TTC549 (cell line): ENCODE data around the gene CNNM2.
"Not testable (repeated sequence)": the region's sequence is repeated elsewhere in the genome, so short reads cannot be mapped to it uniquely, and the experiment has no call there.

Source experiments
- FAIRE-seq: peaks from 2 replicates; lab custom pipeline; 2012; peaks lifted over from hg19 to GRCh38; lab: Jason Lieb, UNC

Gene CNNM2

GRCh38 chr10:102926842-102927241 lies 8.7 kb downstream of the CNNM2 start:
- no peak for FAIRE-seq

DNA sequence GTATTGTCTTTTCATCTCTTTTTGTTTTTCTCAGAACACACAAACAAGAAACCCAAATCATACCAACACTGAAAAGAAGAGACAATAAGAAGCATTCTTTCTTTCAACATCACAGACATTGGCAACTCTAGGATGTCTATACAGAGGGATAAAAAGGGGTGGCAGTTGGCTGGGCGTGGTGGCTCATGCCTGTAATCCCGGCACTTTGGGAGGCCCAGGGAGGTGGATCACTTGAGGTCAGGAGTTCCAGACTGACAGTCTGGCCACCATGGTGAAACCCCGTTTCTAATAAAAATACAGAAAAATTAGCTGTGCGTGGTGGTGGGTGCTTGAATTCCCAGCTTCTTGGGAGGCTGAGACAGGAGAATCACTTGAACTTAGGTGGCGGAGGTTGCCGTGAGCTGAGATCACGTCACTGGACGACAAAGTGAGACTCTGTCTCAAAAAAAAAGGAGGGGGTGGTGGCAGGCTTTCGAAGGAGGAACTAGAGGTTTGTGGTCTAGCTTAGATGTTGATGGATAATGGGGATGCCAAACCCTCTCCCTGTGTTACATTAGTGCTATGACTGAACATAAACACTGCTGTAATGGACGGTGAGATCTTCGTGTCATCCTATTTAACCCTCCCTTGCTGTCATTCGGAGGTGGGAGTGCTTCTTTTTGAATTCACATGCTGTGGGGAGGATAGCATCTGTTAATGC lies 9.4 kb downstream of the CNNM2 start:
- no peak for FAIRE-seq

DNA sequence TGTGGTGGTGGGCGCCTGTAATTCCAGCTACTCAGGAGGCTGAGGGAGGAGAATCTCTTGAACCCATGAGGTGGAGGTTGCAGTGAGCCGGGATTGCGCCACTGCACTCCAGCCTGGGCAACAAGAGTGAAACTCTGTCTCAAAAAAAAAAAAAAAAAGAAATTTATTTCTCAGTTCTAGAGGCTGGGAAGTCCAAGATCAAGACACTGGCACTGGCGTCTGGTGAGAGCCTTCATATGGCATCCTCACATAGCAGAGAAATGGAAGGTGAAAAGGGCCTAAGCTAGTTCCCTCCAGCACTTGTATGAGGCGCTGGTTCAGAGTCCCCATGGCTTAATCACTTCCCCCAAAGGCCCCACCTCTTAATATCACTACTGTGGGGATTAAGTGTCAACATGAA lies 10.3 kb downstream of the CNNM2 start:
- not testable (repeated sequence) for FAIRE-seq

- FAIRE-seq = no peak
These were observed 12.6 kb downstream of the CNNM2 start for GRCh38 chr10:102930720-102931119.

DNA sequence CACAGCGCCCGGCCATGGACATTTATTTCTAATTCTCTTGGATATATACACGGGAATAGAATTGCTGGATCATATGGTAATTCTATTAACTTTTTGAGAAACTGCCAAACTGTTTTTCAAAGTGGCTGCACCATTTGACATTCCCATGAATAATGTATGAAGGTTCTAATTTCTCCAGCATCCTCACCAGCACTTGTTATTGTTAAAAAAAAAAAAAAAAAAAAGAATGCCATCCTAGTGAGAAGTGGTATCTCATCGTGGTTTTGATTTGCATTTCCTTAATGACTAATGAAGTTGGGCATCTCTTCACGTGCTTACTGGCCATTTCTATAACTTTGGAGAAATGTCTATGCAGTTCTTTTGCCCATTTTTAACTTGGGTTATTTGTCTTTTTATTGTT lies 13.5 kb downstream of the CNNM2 start:
- FAIRE-seq = no peak

GRCh38 chr10:102935505-102935904 lies 17.4 kb downstream of the CNNM2 start:
- FAIRE-seq = no peak

DNA sequence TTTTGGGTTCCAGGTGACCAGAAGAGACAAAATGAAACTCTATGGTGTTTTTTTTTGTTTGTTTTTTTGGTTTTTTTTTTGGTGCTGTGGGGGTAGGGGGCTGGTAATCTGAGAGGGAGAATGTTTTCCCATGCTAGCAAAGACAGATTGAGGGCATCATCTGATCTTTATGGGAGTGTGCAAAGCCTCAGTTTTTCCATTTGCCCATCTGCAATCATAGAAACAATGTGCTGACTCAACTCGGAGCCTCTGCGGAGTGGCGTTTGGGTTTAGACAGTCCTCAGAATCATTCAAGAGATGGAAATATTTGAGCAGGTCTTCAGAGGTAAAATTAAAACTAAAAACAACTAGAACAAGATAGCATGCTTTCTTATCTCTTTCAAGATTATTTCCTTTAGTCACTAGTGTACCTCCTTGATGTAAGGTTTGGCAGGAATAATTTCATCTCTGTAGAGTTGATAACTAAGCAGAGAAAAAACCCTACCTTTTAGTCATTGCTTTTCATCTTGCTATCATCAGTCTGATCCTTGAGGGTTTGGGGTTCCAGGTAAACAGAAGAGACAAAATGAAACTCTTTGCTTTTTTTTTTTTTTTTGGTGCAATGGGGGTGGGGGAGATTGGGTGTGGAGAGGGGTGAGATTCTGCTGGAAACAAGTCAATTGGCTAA lies 18.0 kb downstream of the CNNM2 start:
- no peak for FAIRE-seq

DNA sequence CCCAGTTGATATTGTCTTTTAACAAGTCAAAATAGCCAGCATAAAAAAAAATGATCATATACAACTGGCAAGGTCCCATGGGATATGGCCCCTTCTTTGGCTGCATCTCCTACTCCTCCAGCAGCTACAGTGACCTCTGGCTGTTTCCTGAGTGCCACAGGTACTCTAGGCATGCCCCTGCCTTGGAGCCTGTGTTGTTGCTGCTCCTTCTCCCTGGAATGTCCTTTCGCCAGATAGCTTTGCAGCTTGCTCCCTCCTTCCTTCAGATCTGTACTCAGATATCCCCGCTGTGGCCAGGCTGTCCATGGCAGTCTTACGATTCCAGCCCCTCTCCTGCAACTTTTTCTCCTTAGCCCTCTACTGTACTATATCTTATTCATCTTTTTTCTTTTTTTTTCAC lies 23.3 kb downstream of the CNNM2 start:
- FAIRE-seq = no peak

GRCh38 chr10:102945449-102945848 lies 27.4 kb downstream of the CNNM2 start:
- FAIRE-seq = no peak

DNA sequence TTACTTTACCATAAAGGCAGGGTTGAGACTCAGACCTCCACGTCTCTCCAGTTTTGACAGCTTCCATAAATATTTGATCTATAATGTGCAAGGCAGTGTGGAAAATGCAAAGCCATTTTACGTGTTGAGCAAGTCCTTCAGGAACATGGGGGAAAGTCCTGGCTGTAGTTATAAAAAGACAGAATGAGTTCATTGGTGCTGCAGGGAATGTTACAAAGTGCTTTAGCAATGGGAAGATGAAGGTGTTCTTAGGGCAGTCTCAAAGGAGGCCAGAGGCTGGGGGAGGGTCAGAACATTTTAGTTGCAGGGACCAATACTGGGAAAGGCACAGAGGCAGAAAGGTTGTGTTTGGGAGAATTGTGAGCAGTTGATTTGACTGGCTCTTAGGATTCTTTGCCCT lies 27.9 kb downstream of the CNNM2 start:
- no peak for FAIRE-seq

DNA sequence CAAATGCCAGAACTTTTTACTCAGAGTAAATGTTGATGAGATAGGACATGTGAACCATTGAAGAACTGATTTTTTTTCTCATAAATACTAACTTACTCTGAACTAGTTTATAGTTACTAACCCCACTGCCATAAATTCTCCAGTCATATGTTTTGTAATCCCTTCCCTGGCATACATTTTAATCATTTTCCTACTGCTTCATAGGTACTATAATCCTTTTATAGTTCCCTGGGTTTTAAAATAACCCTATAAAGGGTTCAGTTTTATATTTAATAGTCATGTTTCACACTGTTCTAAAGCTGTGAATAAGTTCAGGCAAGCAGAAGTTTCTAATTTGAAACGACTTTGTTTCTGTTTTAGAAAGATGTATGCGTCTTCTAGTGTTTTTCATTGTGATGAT lies 28.9 kb downstream of the CNNM2 start:
- no peak for FAIRE-seq

GRCh38 chr10:102948176-102948575 lies 30.1 kb downstream of the CNNM2 start:
- no peak for FAIRE-seq

DNA sequence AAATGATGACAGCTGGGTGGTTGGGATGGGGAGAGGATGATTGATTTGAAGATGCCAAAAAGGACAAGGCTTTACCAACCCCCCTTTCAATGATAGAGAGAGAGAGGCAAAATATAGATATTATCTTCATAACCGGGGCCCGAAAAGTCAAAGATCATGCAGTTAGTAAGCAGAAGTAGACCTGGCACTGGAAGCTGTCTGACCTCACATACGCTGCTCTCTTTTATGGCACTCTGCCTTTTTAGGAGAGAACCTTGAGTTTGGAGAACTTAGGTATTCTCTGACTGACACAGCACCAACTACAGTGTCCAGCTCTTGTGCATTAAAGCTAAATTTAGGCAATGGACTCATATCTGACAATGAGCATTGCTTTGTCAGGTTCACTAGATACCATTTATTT lies 30.7 kb downstream of the CNNM2 start:
- FAIRE-seq = no peak

- no peak for FAIRE-seq
These were observed 31.8 kb downstream of the CNNM2 start for GRCh38 chr10:102949916-102950315.

- FAIRE-seq = no peak
These were observed 33.2 kb downstream of the CNNM2 start for GRCh38 chr10:102951316-102951715.

GRCh38 chr10:102959360-102959759 lies 41.3 kb downstream of the CNNM2 start:
- no peak for FAIRE-seq

- FAIRE-seq = no peak
These were observed 42.1 kb downstream of the CNNM2 start for GRCh38 chr10:102960157-102960556.

DNA sequence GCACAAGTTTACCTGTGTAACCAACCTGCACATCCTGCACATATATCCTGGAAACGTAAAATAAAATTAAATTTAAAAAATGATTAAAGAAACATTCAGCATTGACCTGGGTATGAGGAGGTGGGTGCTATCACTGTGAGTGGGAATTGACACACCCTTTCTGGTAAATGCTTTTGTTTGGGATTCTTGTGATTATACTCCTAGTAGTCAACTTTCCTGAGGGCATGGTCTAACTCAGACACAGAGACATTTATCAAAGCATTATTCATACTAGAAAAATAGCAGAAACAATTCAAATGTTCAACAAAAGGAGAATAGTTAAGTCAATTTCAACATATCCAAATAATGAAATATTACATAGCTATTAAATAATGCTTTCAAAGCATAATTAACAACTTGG lies 44.2 kb downstream of the CNNM2 start:
- FAIRE-seq = no peak

- FAIRE-seq = no peak
These were observed 45.1 kb downstream of the CNNM2 start for GRCh38 chr10:102962951-102963755.

GRCh38 chr10:102963756-102964025 lies 45.6 kb downstream of the CNNM2 start:
- FAIRE-seq = no peak

DNA sequence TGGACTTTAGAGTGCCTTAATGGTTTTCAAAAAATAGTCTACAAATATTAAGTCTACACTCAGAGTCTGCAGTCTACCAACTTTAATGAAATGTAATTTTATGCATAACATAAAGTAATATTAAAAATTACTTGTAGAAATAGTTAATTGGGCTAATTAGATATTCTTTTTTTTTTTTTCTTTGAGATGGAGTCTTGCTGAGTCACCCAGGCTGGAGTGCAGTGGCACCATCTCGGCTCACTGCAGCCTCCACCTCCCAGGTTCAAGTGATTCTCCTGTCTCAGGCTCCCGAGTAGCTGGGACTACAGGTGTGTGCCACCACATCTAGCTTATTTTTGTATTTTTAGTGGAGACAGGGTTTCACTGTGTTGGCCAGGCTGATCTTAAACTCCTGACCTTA lies 46.0 kb downstream of the CNNM2 start:
- not testable (repeated sequence) for FAIRE-seq

GRCh38 chr10:102964713-102965112 lies 46.6 kb downstream of the CNNM2 start:
- no peak for FAIRE-seq

DNA sequence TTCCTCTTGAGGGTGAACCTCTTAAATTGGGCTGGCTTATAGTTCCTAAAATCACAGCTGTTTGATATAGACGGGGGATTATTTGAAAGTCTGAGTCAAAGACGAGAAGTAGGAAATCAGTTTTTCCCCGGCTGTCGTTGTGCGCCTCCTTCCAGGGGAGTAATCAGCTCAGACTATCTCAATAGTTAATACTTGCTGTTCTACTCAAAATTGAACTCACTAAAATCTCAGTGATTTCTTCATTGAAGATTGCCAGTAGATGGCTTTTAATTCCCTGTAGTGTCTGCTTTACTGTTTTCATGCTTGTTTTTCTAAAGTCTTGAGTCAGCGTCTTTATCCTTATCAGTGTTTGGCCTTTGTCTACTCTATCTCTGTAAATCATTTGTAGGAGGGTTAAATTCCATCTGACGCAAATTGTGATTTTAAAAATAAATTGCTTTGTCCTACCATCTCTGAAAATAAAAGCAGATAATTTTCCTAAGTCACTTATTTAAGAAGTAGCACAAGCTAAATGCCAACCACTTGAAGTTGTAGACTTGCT lies 47.3 kb downstream of the CNNM2 start:
- FAIRE-seq = no peak
